ENCODE data around the gene SIK2.
"Not testable (repeated sequence)": the region's sequence is repeated elsewhere in the genome, so short reads cannot be mapped to it uniquely, and the experiment has no call there.

Gene SIK2

DNA sequence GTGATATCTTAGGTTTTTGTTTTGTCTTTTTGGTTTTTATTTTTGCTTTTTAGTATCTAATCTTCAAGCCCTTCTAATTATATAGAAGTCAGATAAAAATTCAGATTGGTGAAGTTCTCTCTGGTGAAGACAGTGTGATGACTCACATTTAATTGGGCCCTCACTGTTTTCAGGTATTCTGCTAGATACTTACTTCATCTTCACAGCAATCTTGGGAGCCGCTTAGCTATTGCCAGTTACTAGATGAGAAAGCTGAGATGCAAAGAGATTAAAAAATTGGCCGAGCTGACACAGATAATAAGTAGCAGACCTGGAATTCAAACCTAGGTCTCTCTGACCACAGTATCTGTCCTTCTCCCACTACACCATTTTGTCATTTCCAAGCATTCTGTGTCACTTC is 88.9 kb downstream of the SIK2 start:
- intact Hi-C loops (cut with DNase I) = no loop called here

GRCh38 chr11:111691741-111692140 is 89.5 kb downstream of the SIK2 start:
- no peak for DNase-seq

More for the DNA sequence above, 88.9 kb downstream of the SIK2 start:
- DNase-seq = no peak

DNA sequence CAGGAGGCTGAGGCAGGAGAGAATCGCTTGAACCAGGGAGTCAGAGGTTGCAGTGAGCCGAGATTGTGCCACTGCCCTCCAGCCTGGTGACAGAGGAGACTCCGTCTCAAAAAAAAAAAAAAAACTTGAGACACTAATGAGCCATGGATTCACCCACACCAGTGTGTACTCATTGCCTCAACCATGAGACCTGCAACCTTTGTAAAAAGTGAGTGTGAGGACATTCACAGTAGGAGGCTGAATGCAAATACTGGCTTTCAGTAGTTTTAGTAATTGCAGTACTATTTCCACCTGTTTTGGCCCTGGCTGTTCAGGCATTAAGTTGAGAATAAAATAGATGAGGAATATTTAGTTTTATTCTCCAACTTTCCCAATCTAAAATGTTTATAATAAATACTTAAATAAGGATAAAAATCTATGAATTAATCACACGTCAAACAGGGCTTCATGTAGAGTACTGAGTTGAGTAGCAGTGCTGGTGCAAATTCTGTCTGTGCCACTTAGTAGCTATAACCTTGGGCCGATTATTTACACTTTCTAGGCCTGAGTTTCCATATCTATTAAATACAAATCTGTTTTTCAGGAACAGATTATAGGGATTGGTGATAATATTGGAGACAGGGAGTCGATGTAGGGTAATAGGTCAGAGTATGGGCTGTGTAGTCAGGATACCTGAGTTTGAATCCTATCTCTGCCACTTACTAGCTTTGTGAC is 91.1 kb downstream of the SIK2 start:
- DNase-seq = no peak
- intact Hi-C loops (cut with DNase I) = no loop called here

More at GRCh38 chr11:111691741-111692140, 89.5 kb downstream of the SIK2 start:
- intact Hi-C loops (cut with DNase I) = no loop called here

DNA sequence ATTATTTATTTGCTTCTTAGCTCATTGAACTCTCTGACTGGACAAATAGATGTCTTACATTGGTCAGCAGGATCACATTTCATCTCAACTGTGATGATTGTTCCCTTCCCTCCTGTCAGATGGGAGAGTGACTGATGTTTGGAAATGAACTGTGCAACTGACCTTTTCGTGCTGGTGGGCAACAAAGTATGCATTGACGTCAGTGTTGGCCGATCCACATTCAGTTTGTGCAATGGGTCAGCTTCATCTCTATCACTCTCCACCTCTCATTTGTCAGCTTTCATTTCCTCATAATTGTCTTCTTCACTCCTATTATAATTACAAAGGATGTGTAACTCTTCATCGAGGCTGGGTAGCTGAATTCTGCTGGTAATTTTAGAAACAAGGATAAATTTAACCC is 92.6 kb downstream of the SIK2 start:
- intact Hi-C loops (cut with DNase I) = no loop called here
- no peak for DNase-seq

DNA sequence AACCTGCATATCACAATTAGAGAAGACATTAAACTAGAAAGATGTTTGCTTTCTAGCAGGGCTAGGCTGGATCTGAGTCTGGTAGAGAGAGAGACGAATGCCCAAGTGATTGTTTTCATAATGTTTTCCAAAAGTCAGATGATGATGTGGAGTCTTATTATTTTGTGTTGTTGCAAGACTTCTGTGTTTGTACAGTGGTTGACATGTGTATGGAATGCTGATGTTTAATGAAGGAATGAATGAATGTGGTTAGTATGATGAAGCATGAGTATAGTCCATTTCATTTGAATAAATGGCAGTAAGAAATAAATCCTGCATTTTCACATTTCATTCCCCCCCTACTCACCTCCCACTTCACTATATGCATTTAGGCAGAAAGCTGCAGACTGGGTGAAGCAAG is 94.3 kb downstream of the SIK2 start:
- no peak for DNase-seq
- intact Hi-C loops (cut with DNase I) = no loop called here

DNA sequence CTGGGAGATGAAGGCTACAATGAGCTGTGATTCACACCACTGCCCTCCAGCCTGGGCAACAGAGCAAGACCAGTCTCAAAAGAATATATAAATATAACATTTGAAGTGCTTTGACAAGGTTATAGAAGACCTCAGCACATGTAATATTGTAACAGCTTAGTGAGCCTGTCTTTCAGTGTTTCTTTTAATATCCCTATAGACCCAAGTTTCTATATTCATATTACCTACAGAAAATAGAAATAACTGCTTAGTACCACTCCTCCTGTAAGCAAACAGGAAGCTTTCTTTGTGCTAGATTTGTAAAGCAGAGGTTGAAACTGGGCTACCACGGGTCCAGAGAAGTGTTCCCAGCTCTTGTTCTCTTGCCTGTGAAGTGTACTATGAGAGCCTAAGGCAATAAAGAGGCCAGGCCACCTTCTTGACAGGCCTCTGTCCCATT is 95.7 kb downstream of the SIK2 start:
- intact Hi-C loops (cut with DNase I) = no loop called here

GRCh38 chr11:111698852-111699559 is 96.8 kb downstream of the SIK2 start:
- intact Hi-C loops (cut with DNase I) = no loop called here
- DNase-seq = no peak

More for the DNA sequence above, 95.7 kb downstream of the SIK2 start:
- DNase-seq = no peak

GRCh38 chr11:111699579-111700156 is 97.4 kb downstream of the SIK2 start:
- DNase-seq = no peak
- intact Hi-C loops (cut with DNase I) = no loop called here

DNA sequence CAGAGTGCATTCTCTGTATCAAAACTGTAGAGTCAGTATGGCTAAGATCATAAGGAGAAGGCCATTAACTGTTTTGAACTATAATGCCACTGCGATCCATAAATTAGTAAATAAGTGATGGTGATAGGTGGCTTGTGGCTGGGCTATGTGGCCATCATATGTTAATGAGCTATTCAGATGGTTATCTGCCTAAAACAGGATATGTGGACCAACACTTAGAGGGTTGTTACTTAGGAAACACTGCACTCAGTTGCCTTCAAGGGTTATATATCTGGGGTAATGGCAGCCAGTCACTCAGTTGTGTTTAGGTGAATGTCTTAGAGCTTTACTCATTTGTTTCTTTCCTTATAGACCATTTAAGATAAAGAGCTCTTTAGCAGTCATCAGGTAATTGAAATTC is 97.9 kb downstream of the SIK2 start:
- no peak for DNase-seq
- intact Hi-C loops (cut with DNase I) = no loop called here

DNA sequence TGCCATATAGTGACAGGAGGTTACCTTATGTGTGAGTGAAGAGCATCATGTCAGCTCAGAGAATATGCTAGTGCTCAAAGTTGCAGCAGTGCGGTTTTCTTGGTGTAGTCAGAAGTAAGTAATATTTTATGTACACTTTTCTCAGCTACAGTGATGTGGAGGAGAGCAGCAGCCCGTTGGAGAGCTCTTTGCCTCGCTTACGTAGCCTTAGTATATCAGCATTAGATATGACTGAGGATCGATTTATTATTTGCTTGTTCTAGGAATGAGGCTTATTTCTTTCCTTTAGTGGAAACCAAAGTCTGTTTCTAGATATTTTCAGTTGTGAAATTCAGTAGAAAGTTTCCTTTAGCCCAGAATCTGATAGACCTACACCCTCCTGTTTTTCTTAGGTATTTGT is 100.4 kb downstream of the SIK2 start:
- no peak for DNase-seq
- intact Hi-C loops (cut with DNase I) = no loop called here

DNA sequence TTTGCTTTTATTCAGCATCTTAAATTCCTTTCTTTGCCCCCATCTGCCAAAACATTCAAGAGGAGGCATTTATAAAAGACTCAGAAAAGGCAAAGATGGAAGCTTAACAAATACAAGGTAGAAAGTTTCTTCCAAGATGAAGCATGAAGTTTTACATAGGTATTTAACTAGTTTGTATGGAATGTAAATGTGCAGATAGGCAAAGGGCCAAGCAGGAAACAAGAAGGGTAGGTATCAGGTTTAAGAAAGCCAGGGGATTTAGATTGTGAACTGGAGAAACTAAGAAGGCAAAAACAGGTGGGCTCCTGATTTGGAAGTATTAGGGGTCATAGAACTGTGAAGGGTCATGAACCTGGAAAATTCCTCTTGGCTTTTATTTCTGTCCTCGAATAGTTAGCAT is 101.3 kb downstream of the SIK2 start:
- no peak for DNase-seq
- intact Hi-C loops (cut with DNase I) = no loop called here

DNA sequence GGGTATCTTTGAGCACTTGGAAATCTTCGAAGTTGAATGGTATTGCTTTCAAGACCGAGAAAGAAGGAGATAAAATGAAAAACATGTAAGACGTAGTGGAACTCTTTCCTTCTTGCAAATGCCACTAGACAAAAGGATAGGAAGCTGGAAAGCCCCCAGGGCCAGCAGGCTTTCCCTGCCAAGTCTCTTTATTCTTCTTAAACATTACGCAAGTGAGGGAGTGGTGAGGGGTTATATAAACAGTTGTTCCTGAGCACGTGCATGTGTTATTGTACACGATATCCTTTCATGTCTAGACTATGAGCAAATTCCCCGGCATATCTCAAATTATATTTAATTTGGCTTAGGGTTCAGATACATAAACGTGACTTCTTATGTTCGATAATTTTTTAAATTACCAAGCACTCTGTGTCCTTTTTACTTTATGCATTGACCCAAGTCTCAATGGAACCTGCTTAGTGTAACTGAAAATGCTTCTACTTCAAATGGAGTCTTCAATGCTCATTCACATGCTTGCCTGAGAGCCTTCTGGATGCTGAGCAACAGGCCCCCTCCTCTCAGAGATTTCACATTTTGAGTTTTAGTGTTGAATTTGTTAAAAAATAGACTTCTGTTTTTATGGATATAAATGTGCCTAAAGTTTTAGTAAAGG is 104.9 kb downstream of the SIK2 start:
- DNase-seq = no peak
- intact Hi-C loops (cut with DNase I) = no loop called here

GRCh38 chr11:111707691-111708067 is 105.4 kb downstream of the SIK2 start:
- no peak for DNase-seq
- intact Hi-C loops (cut with DNase I) = no loop called here

GRCh38 chr11:111714522-111714921 is 112.3 kb downstream of the SIK2 start:
- intact Hi-C loops (cut with DNase I) = no loop called here
- no peak for DNase-seq

DNA sequence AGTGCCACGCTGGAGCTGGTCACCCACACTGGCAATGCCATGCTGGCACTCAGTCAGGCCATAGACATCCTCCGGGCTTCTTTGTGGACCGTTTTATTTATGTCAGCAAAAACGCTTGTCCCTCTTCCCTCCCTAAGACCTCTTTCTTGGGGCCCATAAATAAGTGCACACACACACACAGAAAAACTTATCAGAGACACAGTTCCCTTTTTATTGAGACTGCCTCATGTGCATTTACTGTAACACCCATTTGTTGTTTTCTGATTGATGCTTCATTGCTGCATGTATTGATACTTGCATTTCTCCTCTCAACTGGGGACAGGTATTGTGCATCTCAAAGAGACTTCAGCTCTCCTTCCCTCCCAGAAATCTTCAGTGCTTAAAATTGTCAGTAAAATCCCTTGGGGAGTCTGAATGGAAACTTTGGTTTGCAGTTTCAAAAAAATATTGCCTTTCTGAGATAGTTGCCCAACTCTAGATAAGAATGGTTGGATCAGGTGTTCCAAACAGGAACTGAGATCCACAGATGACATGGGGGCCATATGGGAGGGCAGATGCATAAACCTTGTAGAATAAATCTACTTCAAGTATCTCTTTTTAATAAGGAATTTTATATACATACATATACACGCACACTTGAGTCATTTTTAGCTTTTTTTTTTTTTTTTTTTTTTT is 113.0 kb downstream of the SIK2 start:
- no peak for DNase-seq
- intact Hi-C loops (cut with DNase I) = no loop called here

GRCh38 chr11:111717660-111718059 is 115.4 kb downstream of the SIK2 start:
- intact Hi-C loops (cut with DNase I); DNase-seq: not testable (repeated sequence)

- DNase-seq = no peak
- intact Hi-C loops (cut with DNase I) = no loop called here
Observed at GRCh38 chr11:111718436-111718835, 116.2 kb downstream of the SIK2 start.

DNA sequence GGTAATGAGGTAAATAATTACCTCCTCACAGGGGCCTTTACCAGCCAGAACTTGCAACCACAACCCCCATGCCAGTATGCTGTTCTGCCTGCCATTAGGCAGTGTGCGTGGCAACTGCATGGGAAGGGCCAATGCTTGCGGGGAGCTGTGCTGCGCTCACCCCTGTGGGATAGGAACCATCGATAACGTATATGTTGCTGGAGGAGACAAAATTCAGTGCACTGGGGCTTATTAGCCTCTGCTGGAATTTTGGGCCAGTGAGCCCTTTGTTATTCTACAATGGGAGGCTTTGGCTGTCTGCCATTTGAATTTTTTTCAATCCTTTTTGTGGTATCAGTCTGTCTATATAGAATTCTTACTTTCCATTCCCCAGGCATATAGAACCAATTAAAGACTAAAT is 116.6 kb downstream of the SIK2 start:
- intact Hi-C loops (cut with DNase I) = no loop called here

GRCh38 chr11:111719379-111719778 is 117.1 kb downstream of the SIK2 start:
- no peak for DNase-seq
- intact Hi-C loops (cut with DNase I) = no loop called here

More for the DNA sequence above, 116.6 kb downstream of the SIK2 start:
- DNase-seq = no peak

DNA sequence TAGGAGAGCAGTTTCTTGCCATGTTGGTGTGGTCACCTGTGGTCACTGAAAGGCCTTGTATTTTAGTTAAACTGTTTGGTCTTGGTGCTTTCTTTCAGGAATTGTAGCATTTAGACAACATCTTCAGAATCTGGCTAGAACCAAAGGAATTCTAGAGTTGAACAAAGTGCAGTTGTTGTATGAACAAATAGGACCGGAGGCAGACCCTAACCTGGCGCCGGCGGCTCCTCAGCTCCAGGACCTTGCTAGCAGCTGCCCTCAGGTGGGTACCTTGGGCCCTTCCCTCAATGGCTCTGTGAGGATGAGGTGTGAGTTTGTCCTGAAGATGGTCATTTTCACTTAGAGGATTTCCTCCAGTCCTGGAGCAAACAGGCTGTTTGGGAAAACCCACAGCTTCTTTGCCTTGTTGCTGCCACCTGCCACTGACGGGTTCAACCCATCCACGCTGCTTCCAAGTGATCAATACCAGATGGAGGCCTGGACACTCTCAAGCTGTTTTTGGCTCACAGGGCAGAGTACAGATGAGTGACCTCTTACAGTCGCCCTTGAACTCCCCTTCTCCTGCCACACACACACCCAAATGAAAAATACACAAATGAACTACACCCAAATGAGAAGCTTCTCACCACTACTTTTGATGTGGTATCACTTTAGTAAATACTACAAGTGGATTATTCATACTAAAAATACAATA is 118.7 kb downstream of the SIK2 start:
- intact Hi-C loops (cut with DNase I) = no loop called here
- DNase-seq = no peak

Measured in posterior cingulate gyrus (tissue), 11 donors.